PC-3 (cell line): ENCODE measurements around the gene TMEM184A.

ENCODE experiments used
- EZH2 ChIP-seq: fragments of 300-600 bp; sonication (generic); IDR thresholded peaks from one replicate; pipeline ENCODE4 v1.6.1; 2017; ENCODE audit warnings: antibody characterized with exemption, mild to moderate bottlenecking, low read length; ENCODE audit not compliant: unreplicated experiment
- EZH2phosphoT487 ChIP-seq: fragments of 300-600 bp; sonication (generic); IDR thresholded peaks from 2 replicates; pipeline ENCODE4 v1.6.1; 2018; ENCODE audit warnings: mild to moderate bottlenecking, antibody characterized with exemption, low read length, borderline replicate concordance
- TF ChIP-seq, protein P1 (sequence below): fragments of 300-600 bp; sonication (generic); conservative IDR thresholded peaks from 2 replicates; pipeline ENCODE4 v1.5.1; 2017; ENCODE audit warnings: antibody characterized with exemption, low read depth, mild to moderate bottlenecking, low read length

DNA sequence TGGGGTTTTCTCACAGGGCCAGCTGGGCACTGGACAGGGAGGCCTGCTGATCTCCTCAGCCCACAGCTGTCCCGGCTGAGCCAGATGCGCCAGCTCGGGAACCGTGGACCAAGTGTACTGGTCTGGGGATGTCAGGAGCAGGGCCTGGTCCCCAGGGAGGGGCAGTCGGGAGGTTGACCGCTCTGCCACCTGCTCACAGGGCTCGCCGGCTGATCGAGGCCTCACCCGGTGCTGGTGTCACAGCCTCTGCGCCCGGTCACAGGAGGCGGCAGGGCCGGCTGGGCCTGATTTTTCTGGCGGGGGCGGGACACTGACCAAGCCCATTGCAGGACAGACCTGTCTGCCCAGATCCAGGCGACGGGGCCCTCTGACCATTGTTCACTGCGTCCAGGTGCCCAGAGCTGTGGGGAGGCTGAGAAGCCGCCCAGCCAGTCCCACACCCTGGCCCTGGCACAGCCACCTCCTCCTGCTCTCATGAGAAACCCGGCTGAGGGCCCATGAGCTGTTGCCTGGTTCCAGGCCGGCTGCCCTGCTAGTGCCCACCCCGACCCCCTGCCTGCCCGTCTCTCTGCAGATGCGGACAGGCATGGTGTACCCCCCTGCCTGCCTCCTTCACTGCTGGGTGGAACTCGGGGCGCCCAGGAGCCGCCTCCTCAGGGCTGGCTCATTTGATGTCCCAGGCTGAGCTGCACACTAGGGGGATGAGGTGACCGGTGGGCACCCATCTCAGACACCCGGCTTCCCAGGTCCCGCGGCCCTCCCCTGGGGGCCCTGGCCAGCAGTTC is 3.0 kb upstream of the TMEM184A start:
- TF ChIP-seq, protein P1, sequence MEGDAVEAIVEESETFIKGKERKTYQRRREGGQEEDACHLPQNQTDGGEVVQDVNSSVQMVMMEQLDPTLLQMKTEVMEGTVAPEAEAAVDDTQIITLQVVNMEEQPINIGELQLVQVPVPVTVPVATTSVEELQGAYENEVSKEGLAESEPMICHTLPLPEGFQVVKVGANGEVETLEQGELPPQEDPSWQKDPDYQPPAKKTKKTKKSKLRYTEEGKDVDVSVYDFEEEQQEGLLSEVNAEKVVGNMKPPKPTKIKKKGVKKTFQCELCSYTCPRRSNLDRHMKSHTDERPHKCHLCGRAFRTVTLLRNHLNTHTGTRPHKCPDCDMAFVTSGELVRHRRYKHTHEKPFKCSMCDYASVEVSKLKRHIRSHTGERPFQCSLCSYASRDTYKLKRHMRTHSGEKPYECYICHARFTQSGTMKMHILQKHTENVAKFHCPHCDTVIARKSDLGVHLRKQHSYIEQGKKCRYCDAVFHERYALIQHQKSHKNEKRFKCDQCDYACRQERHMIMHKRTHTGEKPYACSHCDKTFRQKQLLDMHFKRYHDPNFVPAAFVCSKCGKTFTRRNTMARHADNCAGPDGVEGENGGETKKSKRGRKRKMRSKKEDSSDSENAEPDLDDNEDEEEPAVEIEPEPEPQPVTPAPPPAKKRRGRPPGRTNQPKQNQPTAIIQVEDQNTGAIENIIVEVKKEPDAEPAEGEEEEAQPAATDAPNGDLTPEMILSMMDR: no peak
- no peak for TF ChIP-seq EZH2phosphoT487
- no peak for TF ChIP-seq EZH2
